K562 (cell line): Measurements from ENCODE around the gene ATP7B. TPM values are rescaled to one million over a fixed set of nuclear protein-coding genes. Genes with fewer than 3 reads are reported as not detected.

Source experiments
- HNRNPH1 ChIP-seq: fragments of 200-400 bp; formaldehyde crosslinking; optimal IDR thresholded peaks from 2 replicates; pipeline ENCODE3; 2017; ENCODE audit warnings: low read depth, mild to moderate bottlenecking, low read length, moderate library complexity
- LCOR ChIP-seq: sonication (generic); formaldehyde crosslinking; IDR thresholded peaks from 2 replicates; pipeline ENCODE4 v1.8.0; 2022; ENCODE audit warnings: mild to moderate bottlenecking, missing genetic modification reagents
- MXI1 ChIP-seq: IDR thresholded peaks from 2 replicates; pipeline ENCODE4 v1.6.1; 2011; ENCODE audit warnings: low read depth, mild to moderate bottlenecking, improper control_type of control experiment, low read length
- ZNF589 ChIP-seq: fragments of 200-800 bp; sonication (Bioruptor generic); IDR thresholded peaks from 2 replicates; pipeline ENCODE4 v1.6.1; 2016; ENCODE audit warnings: low read depth, missing genetic modification characterization, missing compliant biosample characterization
- polyA plus RNA-seq, 8 experiments: library from polyadenylated mRNA; depleted of rRNA in 4 of 8; stranded (reverse) in 5 of 8; unstranded in 3 of 8; fragments of >200 nt; fragmentation: Nextera tagmentation in 2 of 8; fragmentation: Illumina TruSeq in 1 of 8; extraction: Ambion mirVana in 2 of 8; extraction: Trizol in 1 of 8; gene quantifications; 2 replicates each; pipeline versions ENCODE4 v1.2.1 to v1.2.3, GENCODE V29; 2011 to 2014; ENCODE audit warnings: inconsistent platforms in 1 of 8, missing spikeins in 1 of 8
- total RNA-seq, 7 experiments: library from RNA; depleted of rRNA in 6 of 7; stranded (reverse); fragments of >200 nt in 6 of 7; fragmentation: Illumina TruSeq in 2 of 7; extraction: Trizol in 2 of 7; gene quantifications; 2 replicates each; pipeline versions ENCODE4 v1.2.1 to v1.2.3, GENCODE V29; 2011 to 2021; ENCODE audit warnings: low replicate concordance in 1 of 7
- TF ChIP-seq, protein P1 (sequence below): fragments of 250-450 bp; sonication (Bioruptor Pico); IDR thresholded peaks from 2 replicates; pipeline ENCODE4 v1.4.0; 2020
- TF ChIP-seq, protein P2 (sequence below): sonication (generic); formaldehyde crosslinking; IDR thresholded peaks from 2 replicates; pipeline ENCODE4 v1.8.0; 2022; ENCODE audit warnings: mild to moderate bottlenecking, missing genetic modification reagents

ATP7B gene
- total and polyA plus RNA-seq, 9 of the 15 experiments (the other 6 are each of a cell fraction or from before 2014, with no cell fraction given): 1.1 to 20.4 (median 8.5) TPM

GRCh38 chr13:51996641-51997040 is 14.6 kb downstream of the ATP7B start (continued):
- no peak for TF ChIP-seq ZNF589 (CRISPR knock-in tag)
- TF ChIP-seq, protein P1, sequence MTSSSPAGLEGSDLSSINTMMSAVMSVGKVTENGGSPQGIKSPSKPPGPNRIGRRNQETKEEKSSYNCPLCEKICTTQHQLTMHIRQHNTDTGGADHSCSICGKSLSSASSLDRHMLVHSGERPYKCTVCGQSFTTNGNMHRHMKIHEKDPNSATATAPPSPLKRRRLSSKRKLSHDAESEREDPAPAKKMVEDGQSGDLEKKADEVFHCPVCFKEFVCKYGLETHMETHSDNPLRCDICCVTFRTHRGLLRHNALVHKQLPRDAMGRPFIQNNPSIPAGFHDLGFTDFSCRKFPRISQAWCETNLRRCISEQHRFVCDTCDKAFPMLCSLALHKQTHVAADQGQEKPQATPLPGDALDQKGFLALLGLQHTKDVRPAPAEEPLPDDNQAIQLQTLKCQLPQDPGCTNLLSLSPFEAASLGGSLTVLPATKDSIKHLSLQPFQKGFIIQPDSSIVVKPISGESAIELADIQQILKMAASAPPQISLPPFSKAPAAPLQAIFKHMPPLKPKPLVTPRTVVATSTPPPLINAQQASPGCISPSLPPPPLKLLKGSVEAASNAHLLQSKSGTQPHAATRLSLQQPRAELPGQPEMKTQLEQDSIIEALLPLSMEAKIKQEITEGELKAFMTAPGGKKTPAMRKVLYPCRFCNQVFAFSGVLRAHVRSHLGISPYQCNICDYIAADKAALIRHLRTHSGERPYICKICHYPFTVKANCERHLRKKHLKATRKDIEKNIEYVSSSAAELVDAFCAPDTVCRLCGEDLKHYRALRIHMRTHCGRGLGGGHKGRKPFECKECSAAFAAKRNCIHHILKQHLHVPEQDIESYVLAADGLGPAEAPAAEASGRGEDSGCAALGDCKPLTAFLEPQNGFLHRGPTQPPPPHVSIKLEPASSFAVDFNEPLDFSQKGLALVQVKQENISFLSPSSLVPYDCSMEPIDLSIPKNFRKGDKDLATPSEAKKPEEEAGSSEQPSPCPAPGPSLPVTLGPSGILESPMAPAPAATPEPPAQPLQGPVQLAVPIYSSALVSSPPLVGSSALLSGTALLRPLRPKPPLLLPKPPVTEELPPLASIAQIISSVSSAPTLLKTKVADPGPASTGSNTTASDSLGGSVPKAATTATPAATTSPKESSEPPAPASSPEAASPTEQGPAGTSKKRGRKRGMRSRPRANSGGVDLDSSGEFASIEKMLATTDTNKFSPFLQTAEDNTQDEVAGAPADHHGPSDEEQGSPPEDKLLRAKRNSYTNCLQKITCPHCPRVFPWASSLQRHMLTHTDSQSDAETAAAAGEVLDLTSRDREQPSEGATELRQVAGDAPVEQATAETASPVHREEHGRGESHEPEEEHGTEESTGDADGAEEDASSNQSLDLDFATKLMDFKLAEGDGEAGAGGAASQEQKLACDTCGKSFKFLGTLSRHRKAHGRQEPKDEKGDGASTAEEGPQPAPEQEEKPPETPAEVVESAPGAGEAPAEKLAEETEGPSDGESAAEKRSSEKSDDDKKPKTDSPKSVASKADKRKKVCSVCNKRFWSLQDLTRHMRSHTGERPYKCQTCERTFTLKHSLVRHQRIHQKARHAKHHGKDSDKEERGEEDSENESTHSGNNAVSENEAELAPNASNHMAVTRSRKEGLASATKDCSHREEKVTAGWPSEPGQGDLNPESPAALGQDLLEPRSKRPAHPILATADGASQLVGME: no peak
- TF ChIP-seq LCOR (CRISPR knock-in tag): no peak
- TF ChIP-seq, protein P2, sequence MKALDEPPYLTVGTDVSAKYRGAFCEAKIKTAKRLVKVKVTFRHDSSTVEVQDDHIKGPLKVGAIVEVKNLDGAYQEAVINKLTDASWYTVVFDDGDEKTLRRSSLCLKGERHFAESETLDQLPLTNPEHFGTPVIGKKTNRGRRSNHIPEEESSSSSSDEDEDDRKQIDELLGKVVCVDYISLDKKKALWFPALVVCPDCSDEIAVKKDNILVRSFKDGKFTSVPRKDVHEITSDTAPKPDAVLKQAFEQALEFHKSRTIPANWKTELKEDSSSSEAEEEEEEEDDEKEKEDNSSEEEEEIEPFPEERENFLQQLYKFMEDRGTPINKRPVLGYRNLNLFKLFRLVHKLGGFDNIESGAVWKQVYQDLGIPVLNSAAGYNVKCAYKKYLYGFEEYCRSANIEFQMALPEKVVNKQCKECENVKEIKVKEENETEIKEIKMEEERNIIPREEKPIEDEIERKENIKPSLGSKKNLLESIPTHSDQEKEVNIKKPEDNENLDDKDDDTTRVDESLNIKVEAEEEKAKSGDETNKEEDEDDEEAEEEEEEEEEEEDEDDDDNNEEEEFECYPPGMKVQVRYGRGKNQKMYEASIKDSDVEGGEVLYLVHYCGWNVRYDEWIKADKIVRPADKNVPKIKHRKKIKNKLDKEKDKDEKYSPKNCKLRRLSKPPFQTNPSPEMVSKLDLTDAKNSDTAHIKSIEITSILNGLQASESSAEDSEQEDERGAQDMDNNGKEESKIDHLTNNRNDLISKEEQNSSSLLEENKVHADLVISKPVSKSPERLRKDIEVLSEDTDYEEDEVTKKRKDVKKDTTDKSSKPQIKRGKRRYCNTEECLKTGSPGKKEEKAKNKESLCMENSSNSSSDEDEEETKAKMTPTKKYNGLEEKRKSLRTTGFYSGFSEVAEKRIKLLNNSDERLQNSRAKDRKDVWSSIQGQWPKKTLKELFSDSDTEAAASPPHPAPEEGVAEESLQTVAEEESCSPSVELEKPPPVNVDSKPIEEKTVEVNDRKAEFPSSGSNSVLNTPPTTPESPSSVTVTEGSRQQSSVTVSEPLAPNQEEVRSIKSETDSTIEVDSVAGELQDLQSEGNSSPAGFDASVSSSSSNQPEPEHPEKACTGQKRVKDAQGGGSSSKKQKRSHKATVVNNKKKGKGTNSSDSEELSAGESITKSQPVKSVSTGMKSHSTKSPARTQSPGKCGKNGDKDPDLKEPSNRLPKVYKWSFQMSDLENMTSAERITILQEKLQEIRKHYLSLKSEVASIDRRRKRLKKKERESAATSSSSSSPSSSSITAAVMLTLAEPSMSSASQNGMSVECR: no peak
- TF ChIP-seq HNRNPH1: no peak
- no peak for TF ChIP-seq MXI1
